ENCODE measurements around the gene KANSL1. TPM values are rescaled to one million over a fixed set of nuclear protein-coding genes. Genes with fewer than 3 reads are reported as not detected.

KANSL1 gene
- total and polyA plus RNA-seq, 2 experiments from 2014 or later, result 49.0 to 206 TPM

DNA sequence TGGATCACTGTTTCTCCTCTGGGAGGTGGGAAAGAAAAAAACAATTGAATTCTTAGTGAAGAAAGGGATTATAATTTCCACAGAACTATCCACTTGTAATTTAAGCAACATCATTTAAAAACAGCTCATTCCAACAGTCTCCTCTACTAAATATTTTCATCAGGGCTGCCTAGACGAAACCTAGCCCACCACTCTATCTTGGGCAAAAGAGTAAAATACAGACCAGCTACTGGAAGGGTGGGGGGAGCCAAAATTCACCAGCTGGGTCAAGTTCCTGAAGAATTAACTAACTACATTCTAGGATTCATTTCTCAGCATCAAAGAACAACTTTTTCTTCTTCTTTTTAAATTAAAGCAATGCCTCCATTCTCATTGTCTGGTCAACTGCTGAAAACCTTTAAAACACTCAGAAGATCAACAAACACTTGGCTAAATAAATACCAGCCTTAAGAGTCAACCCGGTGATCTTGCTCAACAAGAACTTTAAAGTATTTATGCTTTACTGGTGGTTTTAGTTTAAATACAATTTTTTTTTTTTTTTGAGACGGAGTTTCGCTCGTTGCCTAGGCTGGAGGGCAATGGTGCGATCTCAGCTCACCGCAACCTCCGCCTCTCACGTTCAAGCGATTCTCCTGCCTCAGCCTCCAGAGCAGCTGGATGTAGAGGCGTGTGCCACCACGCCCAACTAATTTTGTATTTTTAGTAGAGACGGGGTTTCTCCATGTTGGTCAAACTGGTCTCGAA, 25.2 kb downstream of the KANSL1 start (continued):
- TF ChIP-seq, protein P1, sequence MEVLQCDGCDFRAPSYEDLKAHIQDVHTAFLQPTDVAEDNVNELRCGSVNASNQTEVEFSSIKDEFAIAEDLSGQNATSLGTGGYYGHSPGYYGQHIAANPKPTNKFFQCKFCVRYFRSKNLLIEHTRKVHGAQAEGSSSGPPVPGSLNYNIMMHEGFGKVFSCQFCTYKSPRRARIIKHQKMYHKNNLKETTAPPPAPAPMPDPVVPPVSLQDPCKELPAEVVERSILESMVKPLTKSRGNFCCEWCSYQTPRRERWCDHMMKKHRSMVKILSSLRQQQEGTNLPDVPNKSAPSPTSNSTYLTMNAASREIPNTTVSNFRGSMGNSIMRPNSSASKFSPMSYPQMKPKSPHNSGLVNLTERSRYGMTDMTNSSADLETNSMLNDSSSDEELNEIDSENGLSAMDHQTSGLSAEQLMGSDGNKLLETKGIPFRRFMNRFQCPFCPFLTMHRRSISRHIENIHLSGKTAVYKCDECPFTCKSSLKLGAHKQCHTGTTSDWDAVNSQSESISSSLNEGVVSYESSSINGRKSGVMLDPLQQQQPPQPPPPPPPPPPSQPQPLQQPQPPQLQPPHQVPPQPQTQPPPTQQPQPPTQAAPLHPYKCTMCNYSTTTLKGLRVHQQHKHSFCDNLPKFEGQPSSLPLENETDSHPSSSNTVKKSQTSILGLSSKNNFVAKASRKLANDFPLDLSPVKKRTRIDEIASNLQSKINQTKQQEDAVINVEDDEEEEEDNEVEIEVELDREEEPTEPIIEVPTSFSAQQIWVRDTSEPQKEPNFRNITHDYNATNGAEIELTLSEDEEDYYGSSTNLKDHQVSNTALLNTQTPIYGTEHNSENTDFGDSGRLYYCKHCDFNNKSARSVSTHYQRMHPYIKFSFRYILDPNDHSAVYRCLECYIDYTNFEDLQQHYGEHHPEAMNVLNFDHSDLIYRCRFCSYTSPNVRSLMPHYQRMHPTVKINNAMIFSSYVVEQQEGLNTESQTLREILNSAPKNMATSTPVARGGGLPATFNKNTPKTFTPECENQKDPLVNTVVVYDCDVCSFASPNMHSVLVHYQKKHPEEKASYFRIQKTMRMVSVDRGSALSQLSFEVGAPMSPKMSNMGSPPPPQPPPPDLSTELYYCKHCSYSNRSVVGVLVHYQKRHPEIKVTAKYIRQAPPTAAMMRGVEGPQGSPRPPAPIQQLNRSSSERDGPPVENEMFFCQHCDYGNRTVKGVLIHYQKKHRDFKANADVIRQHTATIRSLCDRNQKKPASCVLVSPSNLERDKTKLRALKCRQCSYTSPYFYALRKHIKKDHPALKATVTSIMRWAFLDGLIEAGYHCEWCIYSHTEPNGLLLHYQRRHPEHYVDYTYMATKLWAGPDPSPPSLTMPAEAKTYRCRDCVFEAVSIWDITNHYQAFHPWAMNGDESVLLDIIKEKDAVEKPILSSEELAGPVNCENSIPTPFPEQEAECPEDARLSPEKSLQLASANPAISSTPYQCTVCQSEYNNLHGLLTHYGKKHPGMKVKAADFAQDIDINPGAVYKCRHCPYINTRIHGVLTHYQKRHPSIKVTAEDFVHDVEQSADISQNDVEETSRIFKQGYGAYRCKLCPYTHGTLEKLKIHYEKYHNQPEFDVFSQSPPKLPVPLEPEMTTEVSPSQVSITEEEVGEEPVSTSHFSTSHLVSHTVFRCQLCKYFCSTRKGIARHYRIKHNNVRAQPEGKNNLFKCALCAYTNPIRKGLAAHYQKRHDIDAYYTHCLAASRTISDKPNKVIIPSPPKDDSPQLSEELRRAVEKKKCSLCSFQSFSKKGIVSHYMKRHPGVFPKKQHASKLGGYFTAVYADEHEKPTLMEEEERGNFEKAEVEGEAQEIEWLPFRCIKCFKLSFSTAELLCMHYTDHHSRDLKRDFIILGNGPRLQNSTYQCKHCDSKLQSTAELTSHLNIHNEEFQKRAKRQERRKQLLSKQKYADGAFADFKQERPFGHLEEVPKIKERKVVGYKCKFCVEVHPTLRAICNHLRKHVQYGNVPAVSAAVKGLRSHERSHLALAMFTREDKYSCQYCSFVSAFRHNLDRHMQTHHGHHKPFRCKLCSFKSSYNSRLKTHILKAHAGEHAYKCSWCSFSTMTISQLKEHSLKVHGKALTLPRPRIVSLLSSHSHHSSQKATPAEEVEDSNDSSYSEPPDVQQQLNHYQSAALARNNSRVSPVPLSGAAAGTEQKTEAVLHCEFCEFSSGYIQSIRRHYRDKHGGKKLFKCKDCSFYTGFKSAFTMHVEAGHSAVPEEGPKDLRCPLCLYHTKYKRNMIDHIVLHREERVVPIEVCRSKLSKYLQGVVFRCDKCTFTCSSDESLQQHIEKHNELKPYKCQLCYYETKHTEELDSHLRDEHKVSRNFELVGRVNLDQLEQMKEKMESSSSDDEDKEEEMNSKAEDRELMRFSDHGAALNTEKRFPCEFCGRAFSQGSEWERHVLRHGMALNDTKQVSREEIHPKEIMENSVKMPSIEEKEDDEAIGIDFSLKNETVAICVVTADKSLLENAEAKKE (CRISPR knock-in tag; IDR thresholded peaks at IDR 0.05), result no peak
- TF ChIP-seq ZNF331 (CRISPR knock-in tag; IDR thresholded peaks at IDR 0.05; ENCODE audit: low read depth) (no peak), JUNB (IDR thresholded peaks at IDR 0.05; ENCODE audit: unreplicated experiment) (no peak)

DNA sequence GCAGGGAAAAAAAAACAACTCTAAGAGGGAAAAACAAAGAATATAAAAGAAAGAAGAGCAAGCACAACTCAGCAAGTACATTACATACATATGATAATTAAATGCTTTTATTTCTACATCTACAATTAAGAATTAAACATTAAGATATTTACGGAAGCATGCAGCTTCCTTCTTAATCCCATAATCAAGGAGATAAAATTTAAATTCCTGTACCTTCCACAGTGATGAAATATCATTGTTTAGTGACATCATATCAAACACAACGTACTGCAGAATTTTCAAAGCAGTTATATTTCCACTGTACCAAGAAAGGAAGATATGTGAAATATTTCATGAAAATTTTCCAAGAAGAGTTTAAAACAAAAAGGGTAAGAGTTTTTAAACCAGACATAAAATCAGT, 26.0 kb downstream of the KANSL1 start:
- H3K9me2 ChIP-seq (ENCODE audit: insufficient read depth), result no peaks in the 10 kb centered on the region
- Mint-ChIP-seq H3K4me1 (peaks cover 66% of the 10 kb centered on the region), H3K27me3 (ENCODE audit: insufficient read depth, low read depth, poor library complexity) (no peaks in the 10 kb centered on the region), H3K4me3 (no peak overlapping the region), H3K27ac (no peak overlapping the region), H3K9me3 (no peaks in the 10 kb centered on the region), H3K36me3 (ENCODE audit: low read depth) (peaks cover 43% of the 10 kb centered on the region)
- H3K79me2 ChIP-seq (replicated peaks; ENCODE audit: insufficient read depth), result peaks cover 100% of the 10 kb centered on the region
- H3K4me2 ChIP-seq, result 0 out of 2 replicates have a peak overlapping the region, but pooled peaks have one; percentile 13
- DNase-seq (ENCODE audit: low spot score) (no peak), ATAC-seq (no peak)
- H3K36me3 ChIP-seq (ENCODE audit: insufficient read depth), result 0 out of 2 replicates have a peak, but pooled peaks cover 9% of the 10 kb centered on the region
- no peaks in the 10 kb centered on the region for H3K27me3 ChIP-seq (ENCODE audit: insufficient read depth)
- 0 out of 2 replicates have a peak overlapping the region, but pooled peaks have one; percentile 0 for H3K27ac ChIP-seq (ENCODE audit: low read depth)
- H2AFZ ChIP-seq, result no peak overlapping the region
- no peaks in the 10 kb centered on the region for H3F3A ChIP-seq (replicated peaks; ENCODE audit: low read depth)
- H4K20me1 ChIP-seq (replicated peaks; ENCODE audit: insufficient read depth), result peaks cover 92% of the 10 kb centered on the region
- no peak overlapping the region for H3K4me3 ChIP-seq
- H3K4me1 ChIP-seq (ENCODE audit: insufficient read depth), result peaks cover 54% of the 10 kb centered on the region
- no peak for TF ChIP-seq POLR2AphosphoS5 (IDR thresholded peaks at IDR 0.05; ENCODE audit: low read depth)
- no peak for TF ChIP-seq STAT1 (IDR thresholded peaks at IDR 0.05; ENCODE audit: unreplicated experiment)
- no peak for TF ChIP-seq CREB1 (CRISPR knock-in tag; IDR thresholded peaks at IDR 0.05; ENCODE audit: low read depth)
- TF ChIP-seq, protein P1 (CRISPR knock-in tag; IDR thresholded peaks at IDR 0.05), result no peak
- no peak for TF ChIP-seq EZH2 (IDR thresholded peaks at IDR 0.05; ENCODE audit: low read depth, unreplicated experiment)
- TF ChIP-seq, protein P2, sequence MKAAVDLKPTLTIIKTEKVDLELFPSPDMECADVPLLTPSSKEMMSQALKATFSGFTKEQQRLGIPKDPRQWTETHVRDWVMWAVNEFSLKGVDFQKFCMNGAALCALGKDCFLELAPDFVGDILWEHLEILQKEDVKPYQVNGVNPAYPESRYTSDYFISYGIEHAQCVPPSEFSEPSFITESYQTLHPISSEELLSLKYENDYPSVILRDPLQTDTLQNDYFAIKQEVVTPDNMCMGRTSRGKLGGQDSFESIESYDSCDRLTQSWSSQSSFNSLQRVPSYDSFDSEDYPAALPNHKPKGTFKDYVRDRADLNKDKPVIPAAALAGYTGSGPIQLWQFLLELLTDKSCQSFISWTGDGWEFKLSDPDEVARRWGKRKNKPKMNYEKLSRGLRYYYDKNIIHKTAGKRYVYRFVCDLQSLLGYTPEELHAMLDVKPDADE (IDR thresholded peaks at IDR 0.05), result no peak
